ENCODE data around the gene OPCML. TPM values are rescaled to one million over a fixed set of nuclear protein-coding genes. Genes with fewer than 3 reads are reported as not detected.

The OPCML gene
- total and polyA plus RNA-seq, 5 donors, result 0.14 to 2.8 (median 1.1) TPM

GRCh38 chr11:132909021-132909606 is 623.2 kb downstream of the OPCML start:
- WGBS, result 75% methylated on average over 8 of the region's 8 CpGs
- Histone ChIP-seq H3K4me1 (ENCODE audit: control insufficient read depth, insufficient read depth, low read length) (peaks cover 2% of the 10 kb centered on the region), H3K27me3 (ENCODE audit: control insufficient read depth, insufficient read depth) (peaks cover 2% of the 10 kb centered on the region), H3K9me3 (ENCODE audit: control insufficient read depth, low read length) (no peaks in the 10 kb centered on the region), H3K27ac (ENCODE audit: low read length) (no peak overlapping the region), H3K4me3 (ENCODE audit: low read length) (no peak overlapping the region)
- no peak for DNase-seq
- intact Hi-C loops (cut with DNase I), result no loop called here
- no peak for ATAC-seq

- H3K4me1 ChIP-seq (ENCODE audit: control insufficient read depth, insufficient read depth, low read length), result peaks cover 2% of the 10 kb centered on the region
- no peak for DNase-seq
- no peaks in the 10 kb centered on the region for H3K9me3 ChIP-seq (ENCODE audit: control insufficient read depth, low read length)
- WGBS, result 92% methylated on average over 4 of the region's 4 CpGs
- no peak overlapping the region for H3K4me3 ChIP-seq (ENCODE audit: low read length)
- intact Hi-C loops (cut with DNase I), result no loop called here
- H3K27me3 ChIP-seq (ENCODE audit: control insufficient read depth, insufficient read depth), result peaks cover 1% of the 10 kb centered on the region
- ATAC-seq, result no peak
- H3K27ac ChIP-seq (ENCODE audit: low read length), result no peak overlapping the region
Measured at GRCh38 chr11:132908414-132908810, 623.9 kb downstream of the OPCML start.

- H3K27ac ChIP-seq (ENCODE audit: low read length), result no peak overlapping the region
Measured at GRCh38 chr11:132907651-132908413, 624.5 kb downstream of the OPCML start.

GRCh38 chr11:132904607-132905006 is 627.7 kb downstream of the OPCML start:
- intact Hi-C loops (cut with DNase I), result no loop called here
- H3K27me3 ChIP-seq (ENCODE audit: control insufficient read depth, insufficient read depth), result no peaks in the 10 kb centered on the region
- 73% methylated on average over 5 of the region's 5 CpGs for WGBS

More at GRCh38 chr11:132907651-132908413, 624.5 kb downstream of the OPCML start:
- no peaks in the 10 kb centered on the region for H3K9me3 ChIP-seq (ENCODE audit: control insufficient read depth, low read length)
- WGBS, result 93% methylated on average over 8 of the region's 8 CpGs
- ATAC-seq (no peak), DNase-seq (no peak)
- intact Hi-C loops (cut with DNase I), result no loop called here
- peaks cover 2% of the 10 kb centered on the region for H3K4me1 ChIP-seq (ENCODE audit: control insufficient read depth, insufficient read depth, low read length)
- H3K4me3 ChIP-seq (ENCODE audit: low read length), result no peak overlapping the region
- H3K27me3 ChIP-seq (ENCODE audit: control insufficient read depth, insufficient read depth), result no peaks in the 10 kb centered on the region

GRCh38 chr11:132904091-132904490 is 628.2 kb downstream of the OPCML start:
- ATAC-seq, result no peak
- H3K27ac ChIP-seq (ENCODE audit: low read length), result no peak overlapping the region
- peaks cover 2% of the 10 kb centered on the region for H3K4me1 ChIP-seq (ENCODE audit: control insufficient read depth, insufficient read depth, low read length)
- intact Hi-C loops (cut with DNase I), result no loop called here
- no peaks in the 10 kb centered on the region for H3K9me3 ChIP-seq (ENCODE audit: control insufficient read depth, low read length)
- 80% methylated on average over 1 of the region's 1 CpG for WGBS
- H3K4me3 ChIP-seq (ENCODE audit: low read length), result no peak overlapping the region
- H3K27me3 ChIP-seq (ENCODE audit: control insufficient read depth, insufficient read depth), result no peaks in the 10 kb centered on the region
- no peak for DNase-seq

More at GRCh38 chr11:132904607-132905006, 627.7 kb downstream of the OPCML start:
- peaks cover 2% of the 10 kb centered on the region for H3K4me1 ChIP-seq (ENCODE audit: control insufficient read depth, insufficient read depth, low read length)
- H3K27ac ChIP-seq (ENCODE audit: low read length), result no peak overlapping the region
- no peaks in the 10 kb centered on the region for H3K9me3 ChIP-seq (ENCODE audit: control insufficient read depth, low read length)
- no peak for ATAC-seq
- DNase-seq, result no peak
- no peak overlapping the region for H3K4me3 ChIP-seq (ENCODE audit: low read length)

GRCh38 chr11:132901638-132902471 is 630.4 kb downstream of the OPCML start:
- WGBS, result 78% methylated on average over 14 of the region's 14 CpGs
- Histone ChIP-seq H3K4me1 (ENCODE audit: control insufficient read depth, insufficient read depth, low read length) (no peaks in the 10 kb centered on the region), H3K9me3 (ENCODE audit: control insufficient read depth, low read length) (no peaks in the 10 kb centered on the region), H3K27ac (ENCODE audit: low read length) (no peak overlapping the region), H3K4me3 (ENCODE audit: low read length) (no peak overlapping the region), H3K27me3 (ENCODE audit: control insufficient read depth, insufficient read depth) (no peaks in the 10 kb centered on the region)
- no peak for DNase-seq
- intact Hi-C loops (cut with DNase I), result no loop called here
- no peak for ATAC-seq

- intact Hi-C loops (cut with DNase I), result no loop called here
- DNase-seq (no peak), ATAC-seq (no peak)
- Histone ChIP-seq H3K27me3 (ENCODE audit: control insufficient read depth, insufficient read depth) (no peaks in the 10 kb centered on the region), H3K9me3 (ENCODE audit: control insufficient read depth, low read length) (no peaks in the 10 kb centered on the region), H3K4me1 (ENCODE audit: control insufficient read depth, insufficient read depth, low read length) (no peaks in the 10 kb centered on the region), H3K27ac (ENCODE audit: low read length) (no peak overlapping the region), H3K4me3 (ENCODE audit: low read length) (no peak overlapping the region)
- 87% methylated on average over 2 of the region's 2 CpGs for WGBS
Measured at GRCh38 chr11:132898676-132899075, 633.6 kb downstream of the OPCML start.

GRCh38 chr11:132898021-132898420 is 634.3 kb downstream of the OPCML start:
- Histone ChIP-seq H3K9me3 (ENCODE audit: control insufficient read depth, low read length) (no peaks in the 10 kb centered on the region), H3K27ac (ENCODE audit: low read length) (no peak overlapping the region), H3K27me3 (ENCODE audit: control insufficient read depth, insufficient read depth) (no peaks in the 10 kb centered on the region), H3K4me1 (ENCODE audit: control insufficient read depth, insufficient read depth, low read length) (no peaks in the 10 kb centered on the region), H3K4me3 (ENCODE audit: low read length) (no peak overlapping the region)
- DNase-seq, result no peak
- WGBS, result 60% methylated on average over 4 of the region's 4 CpGs
- intact Hi-C loops (cut with DNase I), result no loop called here
- ATAC-seq, result peak in 1 of 2 donors; percentile 44

GRCh38 chr11:132895340-132895739 is 637.0 kb downstream of the OPCML start:
- Histone ChIP-seq H3K27ac (ENCODE audit: low read length) (no peak overlapping the region), H3K4me3 (ENCODE audit: low read length) (no peak overlapping the region), H3K9me3 (ENCODE audit: control insufficient read depth, low read length) (no peaks in the 10 kb centered on the region), H3K4me1 (ENCODE audit: control insufficient read depth, insufficient read depth, low read length) (no peaks in the 10 kb centered on the region), H3K27me3 (ENCODE audit: control insufficient read depth, insufficient read depth) (no peaks in the 10 kb centered on the region)
- DNase-seq (no peak), ATAC-seq (no peak)
- 70% methylated on average over 3 of the region's 3 CpGs for WGBS
- intact Hi-C loops (cut with DNase I), result no loop called here

- no peaks in the 10 kb centered on the region for H3K27me3 ChIP-seq (ENCODE audit: control insufficient read depth, insufficient read depth)
- H3K27ac ChIP-seq (ENCODE audit: low read length), result no peak overlapping the region
- H3K4me3 ChIP-seq (ENCODE audit: low read length), result no peak overlapping the region
- no peaks in the 10 kb centered on the region for H3K9me3 ChIP-seq (ENCODE audit: control insufficient read depth, low read length)
- H3K4me1 ChIP-seq (ENCODE audit: control insufficient read depth, insufficient read depth, low read length), result no peaks in the 10 kb centered on the region
- no peak for ATAC-seq
- WGBS, result 88% methylated on average over 1 of the region's 1 CpG
- intact Hi-C loops (cut with DNase I), result no loop called here
- no peak for DNase-seq
Measured at GRCh38 chr11:132894606-132895005, 637.7 kb downstream of the OPCML start.

- 88% methylated on average over 5 of the region's 5 CpGs for WGBS
- ATAC-seq, result no peak
- DNase-seq, result no peak
Measured at GRCh38 chr11:132892876-132893275, 639.4 kb downstream of the OPCML start.

More at GRCh38 chr11:132892876-132893275, 639.4 kb downstream of the OPCML start:
- no peak overlapping the region for H3K27ac ChIP-seq (ENCODE audit: low read length)
- H3K4me1 ChIP-seq (ENCODE audit: control insufficient read depth, insufficient read depth, low read length), result no peaks in the 10 kb centered on the region
- H3K27me3 ChIP-seq (ENCODE audit: control insufficient read depth, insufficient read depth), result no peaks in the 10 kb centered on the region
- intact Hi-C loops (cut with DNase I), result no loop called here
- H3K9me3 ChIP-seq (ENCODE audit: control insufficient read depth, low read length), result no peaks in the 10 kb centered on the region
- H3K4me3 ChIP-seq (ENCODE audit: low read length), result no peak overlapping the region

Data from right cardiac atrium (tissue), 5 donors.